ENCODE data around the gene ACOT11. TPM values are rescaled to one million over a fixed set of nuclear protein-coding genes. Genes with fewer than 3 reads are reported as not detected.

Gene ACOT11
- total and polyA plus RNA-seq, 9 of the 15 experiments (the other 6 are each of a cell fraction or from before 2014, with no cell fraction given) = 0.04 to 1.2 (median 0.64) TPM; not detected in 2

- TF ChIP-seq, protein P1, sequence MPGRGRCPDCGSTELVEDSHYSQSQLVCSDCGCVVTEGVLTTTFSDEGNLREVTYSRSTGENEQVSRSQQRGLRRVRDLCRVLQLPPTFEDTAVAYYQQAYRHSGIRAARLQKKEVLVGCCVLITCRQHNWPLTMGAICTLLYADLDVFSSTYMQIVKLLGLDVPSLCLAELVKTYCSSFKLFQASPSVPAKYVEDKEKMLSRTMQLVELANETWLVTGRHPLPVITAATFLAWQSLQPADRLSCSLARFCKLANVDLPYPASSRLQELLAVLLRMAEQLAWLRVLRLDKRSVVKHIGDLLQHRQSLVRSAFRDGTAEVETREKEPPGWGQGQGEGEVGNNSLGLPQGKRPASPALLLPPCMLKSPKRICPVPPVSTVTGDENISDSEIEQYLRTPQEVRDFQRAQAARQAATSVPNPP (IDR thresholded peaks at IDR 0.05; ENCODE audit: borderline replicate concordance, insufficient read depth, insufficient read length) = no peak
- TF ChIP-seq BRCA1 (IDR thresholded peaks at IDR 0.05) (no peak), BRCA1 (CRISPR knock-in tag; IDR thresholded peaks at IDR 0.05) (no peak), ZFX (CRISPR knock-in tag; IDR thresholded peaks at IDR 0.05) (peak; percentile 80), ETS2 (tag; IDR thresholded peaks at IDR 0.05; ENCODE audit: borderline replicate concordance, poor library complexity, severe bottlenecking) (no peak), NCOA2 (IDR thresholded peaks at IDR 0.05; ENCODE audit: partially characterized antibody in 2 of 2) (no peak), REST (IDR thresholded peaks at IDR 0.05; ENCODE audit: borderline replicate concordance) (no peak), REST (CRISPR knock-in tag; IDR thresholded peaks at IDR 0.05; ENCODE audit: low read depth) (peak; percentile 5; the same call in 1 of the 2 replicates), TRIM24 (IDR thresholded peaks at IDR 0.05) (no peak), RFX5 (IDR thresholded peaks at IDR 0.05; ENCODE audit: low read depth, low read length) (no peak), HCFC1 (IDR thresholded peaks at IDR 0.05; ENCODE audit: low read depth, low read length) (no peak)
- TF ChIP-seq, protein P2, sequence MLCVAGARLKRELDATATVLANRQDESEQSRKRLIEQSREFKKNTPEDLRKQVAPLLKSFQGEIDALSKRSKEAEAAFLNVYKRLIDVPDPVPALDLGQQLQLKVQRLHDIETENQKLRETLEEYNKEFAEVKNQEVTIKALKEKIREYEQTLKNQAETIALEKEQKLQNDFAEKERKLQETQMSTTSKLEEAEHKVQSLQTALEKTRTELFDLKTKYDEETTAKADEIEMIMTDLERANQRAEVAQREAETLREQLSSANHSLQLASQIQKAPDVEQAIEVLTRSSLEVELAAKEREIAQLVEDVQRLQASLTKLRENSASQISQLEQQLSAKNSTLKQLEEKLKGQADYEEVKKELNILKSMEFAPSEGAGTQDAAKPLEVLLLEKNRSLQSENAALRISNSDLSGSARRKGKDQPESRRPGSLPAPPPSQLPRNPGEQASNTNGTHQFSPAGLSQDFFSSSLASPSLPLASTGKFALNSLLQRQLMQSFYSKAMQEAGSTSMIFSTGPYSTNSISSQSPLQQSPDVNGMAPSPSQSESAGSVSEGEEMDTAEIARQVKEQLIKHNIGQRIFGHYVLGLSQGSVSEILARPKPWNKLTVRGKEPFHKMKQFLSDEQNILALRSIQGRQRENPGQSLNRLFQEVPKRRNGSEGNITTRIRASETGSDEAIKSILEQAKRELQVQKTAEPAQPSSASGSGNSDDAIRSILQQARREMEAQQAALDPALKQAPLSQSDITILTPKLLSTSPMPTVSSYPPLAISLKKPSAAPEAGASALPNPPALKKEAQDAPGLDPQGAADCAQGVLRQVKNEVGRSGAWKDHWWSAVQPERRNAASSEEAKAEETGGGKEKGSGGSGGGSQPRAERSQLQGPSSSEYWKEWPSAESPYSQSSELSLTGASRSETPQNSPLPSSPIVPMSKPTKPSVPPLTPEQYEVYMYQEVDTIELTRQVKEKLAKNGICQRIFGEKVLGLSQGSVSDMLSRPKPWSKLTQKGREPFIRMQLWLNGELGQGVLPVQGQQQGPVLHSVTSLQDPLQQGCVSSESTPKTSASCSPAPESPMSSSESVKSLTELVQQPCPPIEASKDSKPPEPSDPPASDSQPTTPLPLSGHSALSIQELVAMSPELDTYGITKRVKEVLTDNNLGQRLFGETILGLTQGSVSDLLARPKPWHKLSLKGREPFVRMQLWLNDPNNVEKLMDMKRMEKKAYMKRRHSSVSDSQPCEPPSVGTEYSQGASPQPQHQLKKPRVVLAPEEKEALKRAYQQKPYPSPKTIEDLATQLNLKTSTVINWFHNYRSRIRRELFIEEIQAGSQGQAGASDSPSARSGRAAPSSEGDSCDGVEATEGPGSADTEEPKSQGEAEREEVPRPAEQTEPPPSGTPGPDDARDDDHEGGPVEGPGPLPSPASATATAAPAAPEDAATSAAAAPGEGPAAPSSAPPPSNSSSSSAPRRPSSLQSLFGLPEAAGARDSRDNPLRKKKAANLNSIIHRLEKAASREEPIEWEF (CRISPR knock-in tag; IDR thresholded peaks at IDR 0.05) = no peak
Measured at GRCh38 chr1:54542120-54542961, 5.7 kb upstream of the ACOT11 start (continued).
